Measurements from ENCODE around the gene POLH. TPM values are rescaled to one million over a fixed set of nuclear protein-coding genes. Genes with fewer than 3 reads are reported as not detected.
A peak's percentile ranks its signal among the peaks of the same experiment; 100 is the strongest.

POLH gene
- total and polyA plus RNA-seq, 2 of the 4 experiments (the other 2 are of a cell fraction): 13.3 to 26.0 TPM

DNA sequence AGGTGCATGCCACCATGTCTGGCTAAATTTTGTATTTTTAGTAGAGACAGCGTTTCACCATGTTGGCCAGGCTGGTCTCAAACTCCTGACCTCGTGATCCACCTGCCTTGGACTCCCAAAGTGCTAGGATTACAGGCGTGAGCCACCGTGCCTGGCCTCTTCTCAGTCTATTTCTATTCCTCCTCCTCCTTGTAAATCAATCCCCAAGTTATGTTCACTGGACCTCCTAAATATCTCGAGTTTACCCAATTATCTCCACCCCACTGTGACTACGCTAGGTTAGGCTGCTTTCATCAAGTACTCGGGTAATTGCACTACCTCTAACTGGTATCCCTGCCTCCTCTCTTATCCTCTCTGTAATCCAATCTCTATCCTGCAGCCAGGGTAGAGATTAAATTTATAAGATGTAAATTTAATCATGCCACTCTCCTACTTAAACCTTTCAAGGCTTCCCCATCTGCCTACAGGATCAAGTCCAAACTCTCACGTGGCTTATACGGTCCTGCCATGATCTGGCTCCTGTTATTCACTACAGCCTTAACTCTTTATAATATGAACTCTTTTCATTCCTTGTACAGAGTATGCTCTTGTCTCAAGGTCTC is 58.8 kb downstream of the POLH start:
- Histone ChIP-seq H3K36me3 (ENCODE audit: control insufficient read depth, insufficient read depth, low read length) (peaks cover 9% of the 10 kb centered on the region), H3K56ac (ENCODE audit: extremely low read depth, insufficient read depth, low read length) (no peak overlapping the region), H3K27me3 (ENCODE audit: control insufficient read depth, insufficient read depth, low read length) (no peaks in the 10 kb centered on the region), H2BK15ac (ENCODE audit: low read depth, low read length) (0 out of 3 replicates have a peak overlapping the region, but pooled peaks have one; percentile 4), H2BK120ac (ENCODE audit: low read depth, low read length) (peak overlapping the region; percentile 71; the same call in 1 of the 2 replicates), H3K9ac (ENCODE audit: low read depth, low read length) (no peak overlapping the region), H3K9me3 (ENCODE audit: control insufficient read depth, insufficient read depth, low read length) (no peaks in the 10 kb centered on the region), H4K5ac (ENCODE audit: low read depth, low read length) (peak overlapping the region; percentile 99), H4K8ac (ENCODE audit: low read depth in 2 of 2, low read length in 2 of 2) (peak overlapping the region; percentile 86 to 100), H3K18ac (ENCODE audit: low read depth, low read length) (no peak overlapping the region), H4K20me1 (ENCODE audit: insufficient read depth, low read length) (peaks cover 8% of the 10 kb centered on the region), H4K91ac (ENCODE audit: insufficient read depth, low read depth, low read length) (peak overlapping the region; percentile 92; the same call in 1 of the 2 replicates), H3K4me3 (ENCODE audit: insufficient read depth, low read depth, low read length) (no peak overlapping the region), H2AFZ (replicated peaks; ENCODE audit: low read length, poor library complexity) (peak overlapping the region; percentile 96), H2BK20ac (ENCODE audit: low read depth, low read length) (peak overlapping the region; percentile 66; the same call in 1 of the 2 replicates), H2AK5ac (ENCODE audit: low read depth, low read length) (peak overlapping the region; percentile 84), H3K27ac (ENCODE audit: insufficient read depth, low read length) (no peak overlapping the region), H3K9me1 (ENCODE audit: insufficient read depth, low read length) (peaks cover 12% of the 10 kb centered on the region), H3K4ac (ENCODE audit: low read depth, low read length) (peak overlapping the region; percentile 86; the same call in 1 of the 2 replicates), H2AK9ac (replicated peaks; ENCODE audit: low read depth, low read length, poor library complexity) (peak overlapping the region; percentile 71), H3K23ac (ENCODE audit: low read depth, low read length) (no peak overlapping the region; the same call in 1 of the 2 replicates), H3K4me1 (ENCODE audit: control insufficient read depth, insufficient read depth, low read length) (peaks cover 9% of the 10 kb centered on the region), H3K4me2 (ENCODE audit: low read depth, low read length) (no peak overlapping the region), H3K79me1 (ENCODE audit: low read depth in 1 of 2, low read length in 2 of 2) (peaks cover 17 to 31% of the 10 kb centered on the region in 2 experiments), H3K14ac (replicated peaks; ENCODE audit: low read depth, low read length) (no peak overlapping the region), H2BK5ac (ENCODE audit: low read depth, low read length, poor library complexity, severe bottlenecking) (no peak overlapping the region)
- BruUV-seq (replicated peaks): no TSS peak
- ChIA-PET POLR2A (ENCODE audit: unreplicated experiment) (no interaction called here), CTCF (no interaction called here)
- dilution Hi-C loops (cut with HindIII; ENCODE audit: low sequenced_read_pairs, unreplicated experiment): no loop called here
- TF ChIP-seq MAFK (IDR thresholded peaks at IDR 0.05; ENCODE audit: low read depth, low read length) (no peak), SMC3 (IDR thresholded peaks at IDR 0.05; ENCODE audit: low read depth, low read length) (no peak), RFX5 (IDR thresholded peaks at IDR 0.05; ENCODE audit: low read depth, low read length) (no peak), RCOR1 (IDR thresholded peaks at IDR 0.05; ENCODE audit: insufficient replicate concordance, low read length) (no peak), NFE2L2 (IDR thresholded peaks at IDR 0.05; ENCODE audit: low read depth, low read length) (no peak), MAZ (IDR thresholded peaks at IDR 0.05; ENCODE audit: borderline replicate concordance, low read depth, low read length) (no peak)
- TF ChIP-seq, protein P1, sequence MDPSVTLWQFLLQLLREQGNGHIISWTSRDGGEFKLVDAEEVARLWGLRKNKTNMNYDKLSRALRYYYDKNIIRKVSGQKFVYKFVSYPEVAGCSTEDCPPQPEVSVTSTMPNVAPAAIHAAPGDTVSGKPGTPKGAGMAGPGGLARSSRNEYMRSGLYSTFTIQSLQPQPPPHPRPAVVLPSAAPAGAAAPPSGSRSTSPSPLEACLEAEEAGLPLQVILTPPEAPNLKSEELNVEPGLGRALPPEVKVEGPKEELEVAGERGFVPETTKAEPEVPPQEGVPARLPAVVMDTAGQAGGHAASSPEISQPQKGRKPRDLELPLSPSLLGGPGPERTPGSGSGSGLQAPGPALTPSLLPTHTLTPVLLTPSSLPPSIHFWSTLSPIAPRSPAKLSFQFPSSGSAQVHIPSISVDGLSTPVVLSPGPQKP (IDR thresholded peaks at IDR 0.05; ENCODE audit: borderline replicate concordance, low read depth, low read length): no peak
- TF ChIP-seq, protein P2, sequence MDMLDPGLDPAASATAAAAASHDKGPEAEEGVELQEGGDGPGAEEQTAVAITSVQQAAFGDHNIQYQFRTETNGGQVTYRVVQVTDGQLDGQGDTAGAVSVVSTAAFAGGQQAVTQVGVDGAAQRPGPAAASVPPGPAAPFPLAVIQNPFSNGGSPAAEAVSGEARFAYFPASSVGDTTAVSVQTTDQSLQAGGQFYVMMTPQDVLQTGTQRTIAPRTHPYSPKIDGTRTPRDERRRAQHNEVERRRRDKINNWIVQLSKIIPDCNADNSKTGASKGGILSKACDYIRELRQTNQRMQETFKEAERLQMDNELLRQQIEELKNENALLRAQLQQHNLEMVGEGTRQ (IDR thresholded peaks at IDR 0.05; ENCODE audit: low read depth, low read length): no peak
- 67% methylated on average over 2 of the region's 9 CpGs; no CpG with 5 or more reads in 1 of the 2 experiments for WGBS, 2 experiments (ENCODE audit: extremely low coverage in 2 of 2, insufficient read length in 1 of 2)
- DNase-seq (no peak), ATAC-seq (ENCODE audit: low read depth) (no peak)
- intact Hi-C loops (cut with micrococcal nuclease): no loop called here
- in situ Hi-C loops (cut with MboI; ENCODE audit: low sequenced_read_pairs): no loop called here
